HG03060 (cell line): ENCODE data around the gene PTPRN2.

Experiments
- ATAC-seq: cut with Tn5 transposase; IDR thresholded peaks from one replicate; pipeline ENCODE4 v1.9.1; 2021; ENCODE audit warnings: low read depth, moderate number of reproducible peaks; ENCODE audit not compliant: unreplicated experiment

Gene PTPRN2

DNA sequence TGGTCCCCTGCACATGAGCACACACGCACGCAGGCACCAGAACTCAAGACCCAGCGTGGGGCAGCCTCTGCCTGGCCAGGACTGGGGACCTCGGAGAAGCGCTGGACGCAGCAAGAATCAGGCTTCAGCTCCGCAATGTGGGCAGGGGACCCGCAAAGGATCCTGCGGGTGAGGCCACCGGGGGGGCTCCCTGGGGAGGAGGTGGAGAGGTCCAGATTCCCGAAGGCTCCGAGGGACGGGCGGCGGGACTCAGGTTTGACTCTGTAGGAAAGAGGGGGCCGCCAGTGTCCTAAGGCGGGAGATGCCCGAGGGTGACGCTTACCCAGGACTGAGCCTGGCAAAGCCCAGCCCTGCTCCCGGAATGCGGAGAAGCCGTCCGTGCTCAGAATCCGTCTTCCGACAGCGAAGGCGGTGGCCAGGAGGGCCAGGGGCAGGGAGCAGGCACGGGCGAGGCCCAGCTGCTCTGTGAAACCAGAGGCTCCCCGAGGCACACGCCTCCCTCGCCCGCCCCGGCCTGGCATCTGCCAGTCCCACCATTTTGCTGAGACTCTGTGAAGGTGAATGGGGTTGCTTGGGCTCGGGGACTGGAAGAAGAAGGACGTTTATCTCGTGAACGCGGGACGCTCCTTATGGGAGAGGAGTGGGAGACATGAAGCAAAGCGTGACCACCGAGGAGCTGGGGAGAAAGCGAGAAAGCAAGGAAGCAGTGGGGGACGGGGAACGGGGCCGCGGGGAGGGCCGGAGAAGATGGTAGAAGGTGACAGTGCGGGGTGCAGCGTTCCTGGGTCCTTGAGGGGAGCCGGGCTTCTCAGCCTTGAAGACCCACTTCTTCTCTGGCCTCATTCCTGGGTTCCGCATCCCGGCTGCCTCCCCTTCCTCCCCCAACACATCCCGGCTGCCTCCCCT lies 489.2 kb downstream of the PTPRN2 start:
- ATAC-seq = no peak

DNA sequence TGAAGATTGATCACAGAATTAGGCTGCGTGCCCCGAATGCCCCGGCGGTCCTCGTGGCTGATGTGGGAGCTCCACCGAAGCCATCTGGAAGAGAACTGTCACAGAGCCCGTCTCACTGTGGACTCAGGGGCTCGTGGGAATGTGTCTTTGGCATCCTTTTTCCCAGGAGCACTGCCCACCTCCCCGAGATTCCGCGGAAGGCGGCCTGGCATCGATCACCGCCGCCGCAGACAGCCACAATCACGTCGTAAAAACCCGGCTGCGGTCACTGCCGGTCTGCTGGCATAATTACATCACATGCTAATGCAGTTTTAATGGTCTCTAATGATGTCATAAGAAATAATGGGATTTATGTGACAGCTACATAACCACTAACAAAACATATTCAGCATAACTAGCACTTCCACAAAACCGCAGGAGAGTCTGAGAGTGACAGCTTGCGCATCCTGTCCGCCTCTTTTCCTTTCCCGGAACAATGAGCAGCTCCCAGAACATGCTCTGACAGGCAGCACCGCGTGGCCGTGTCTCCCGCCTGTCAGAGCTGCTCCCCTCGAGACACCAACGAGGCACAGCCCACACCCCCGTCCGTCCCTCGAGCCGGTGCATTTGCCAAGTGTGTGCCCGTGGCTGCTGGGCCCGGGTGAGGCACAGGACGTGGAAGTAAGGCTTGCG lies 490.0 kb downstream of the PTPRN2 start:
- no peak for ATAC-seq

DNA sequence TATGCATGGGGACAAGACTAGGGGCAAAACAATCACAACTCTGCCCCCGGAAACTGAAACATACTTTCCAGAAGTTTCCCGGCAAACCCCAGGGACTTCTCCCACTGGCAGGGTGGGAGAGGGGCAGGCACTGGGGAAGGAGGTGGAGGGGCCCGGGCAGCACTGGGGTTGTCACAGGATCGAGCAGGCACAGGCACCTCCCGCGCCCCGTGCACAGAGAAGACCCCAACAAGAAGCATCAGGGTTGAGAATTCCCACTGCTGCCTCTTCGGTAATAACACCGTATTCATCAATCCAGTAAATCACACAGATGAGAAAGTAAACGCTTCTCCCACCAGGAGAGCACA lies 490.5 kb downstream of the PTPRN2 start:
- ATAC-seq = no peak

DNA sequence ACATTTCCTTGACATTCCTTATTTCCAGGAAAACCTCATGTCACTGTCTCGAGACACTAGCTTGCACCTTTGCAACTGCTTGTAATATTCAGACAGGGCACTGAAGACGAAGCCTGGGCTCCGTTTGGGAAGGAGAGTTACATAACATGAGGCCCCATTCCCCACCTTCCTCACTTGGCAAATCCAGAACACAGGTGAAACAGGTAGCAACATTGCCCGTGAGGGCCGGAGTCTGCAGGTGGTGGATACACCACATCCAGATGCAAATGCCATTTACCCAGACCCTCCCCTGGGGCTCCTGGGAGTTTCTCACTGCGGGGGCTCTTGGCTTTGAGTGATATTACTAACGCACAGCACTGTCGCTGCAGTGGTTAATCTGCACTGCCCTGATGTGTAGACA lies 491.0 kb downstream of the PTPRN2 start:
- ATAC-seq = no peak

GRCh38 chr7:158094671-158095226 lies 492.9 kb downstream of the PTPRN2 start:
- ATAC-seq = no peak

DNA sequence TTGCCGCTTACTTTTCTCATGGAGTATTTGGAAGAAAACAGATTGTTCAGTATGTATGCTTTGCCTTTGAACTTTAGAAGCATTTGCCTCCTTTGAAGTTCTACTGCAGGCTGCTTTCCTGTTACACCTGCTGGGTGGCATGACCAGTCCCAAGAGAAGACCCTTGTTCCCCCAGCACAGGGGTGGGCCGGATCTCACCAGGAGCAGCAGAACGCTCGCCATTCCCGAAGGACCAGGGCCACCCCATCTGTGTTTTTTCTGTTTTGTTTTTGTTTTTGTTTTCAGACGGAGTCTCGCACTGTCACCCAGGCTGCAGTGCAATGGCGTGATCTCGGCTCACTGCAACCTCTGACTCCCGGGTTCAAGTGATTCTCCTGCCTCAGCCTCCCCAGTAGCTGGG lies 493.6 kb downstream of the PTPRN2 start:
- no peak for ATAC-seq

GRCh38 chr7:158093156-158093796 lies 494.3 kb downstream of the PTPRN2 start:
- ATAC-seq = no peak

DNA sequence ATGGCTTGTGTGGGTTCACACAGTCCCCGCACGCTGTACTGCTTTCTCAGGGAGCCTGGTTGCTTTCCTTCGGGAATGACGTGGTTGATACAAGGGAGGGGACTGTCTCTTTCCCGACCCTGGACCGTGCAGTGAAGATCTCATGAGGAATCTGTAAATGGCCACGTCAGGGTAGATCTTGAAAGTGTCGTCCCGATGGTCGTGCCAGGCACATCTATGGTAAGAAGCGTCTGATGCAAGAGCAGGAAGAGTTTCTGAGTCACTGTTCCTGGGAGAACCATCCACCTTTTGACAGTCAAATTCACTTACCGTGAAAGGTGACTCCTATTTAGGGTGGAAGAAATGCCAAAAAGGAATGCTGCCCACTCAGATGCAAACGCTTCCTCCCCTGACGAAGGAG lies 500.4 kb downstream of the PTPRN2 start:
- no peak for ATAC-seq

DNA sequence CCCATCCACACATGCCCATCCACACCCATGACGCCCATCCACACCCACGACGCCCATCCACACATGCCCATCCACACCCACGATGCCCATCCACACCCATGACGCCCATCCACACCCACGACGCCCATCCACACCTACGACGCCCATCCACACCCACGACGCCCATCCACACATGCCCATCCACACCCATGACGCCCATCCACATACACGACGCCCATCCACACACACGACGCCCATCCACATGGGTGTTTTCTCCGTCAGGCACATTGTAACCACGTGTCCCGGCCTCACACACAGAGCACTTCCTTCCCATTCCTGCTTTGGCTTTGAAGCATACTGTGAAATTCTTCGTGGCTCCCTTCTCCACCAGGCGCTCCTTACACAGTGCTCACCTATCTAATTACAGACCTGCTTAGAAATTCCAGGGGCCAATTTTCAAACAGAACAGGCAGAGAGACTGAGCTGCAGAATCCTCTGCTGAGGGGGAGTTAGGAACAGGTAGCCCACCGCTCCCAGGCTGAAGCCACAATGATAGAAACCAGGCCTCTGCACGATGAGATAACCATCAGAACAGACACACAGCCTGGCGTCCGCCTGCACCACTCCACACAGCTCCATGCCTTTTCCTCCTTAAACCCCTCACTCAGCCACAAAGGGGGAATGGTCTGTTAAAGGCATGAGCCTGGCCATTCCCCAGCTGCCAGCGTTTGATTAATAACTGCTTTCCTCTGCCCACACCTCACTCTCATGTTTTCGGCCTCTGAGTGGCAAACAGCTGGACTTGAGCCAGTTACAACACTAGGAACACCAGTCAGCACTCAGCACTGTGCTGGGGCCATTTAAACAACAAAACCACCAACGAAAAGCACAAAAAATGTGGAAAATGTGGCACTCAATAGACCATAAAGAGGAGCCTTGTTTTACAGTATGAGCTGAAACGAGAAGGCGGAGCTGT lies 501.6 kb downstream of the PTPRN2 start:
- no peak for ATAC-seq

DNA sequence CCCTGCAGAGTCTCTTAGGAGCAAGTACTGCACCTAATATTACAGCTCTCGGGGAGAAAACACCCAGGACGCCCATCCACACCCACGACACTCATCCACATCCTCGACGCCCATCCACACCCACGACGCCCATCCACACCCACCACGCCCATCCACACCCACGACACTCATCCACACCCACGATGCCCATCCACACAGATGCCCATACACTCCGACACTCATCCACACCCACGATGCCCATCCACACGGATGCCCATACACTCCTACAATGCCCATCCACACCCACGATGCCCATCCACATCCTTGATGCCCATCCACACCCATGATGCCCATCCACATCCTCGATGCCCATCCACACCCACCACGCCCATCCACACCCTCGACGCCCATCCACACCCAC lies 503.1 kb downstream of the PTPRN2 start:
- ATAC-seq = no peak

DNA sequence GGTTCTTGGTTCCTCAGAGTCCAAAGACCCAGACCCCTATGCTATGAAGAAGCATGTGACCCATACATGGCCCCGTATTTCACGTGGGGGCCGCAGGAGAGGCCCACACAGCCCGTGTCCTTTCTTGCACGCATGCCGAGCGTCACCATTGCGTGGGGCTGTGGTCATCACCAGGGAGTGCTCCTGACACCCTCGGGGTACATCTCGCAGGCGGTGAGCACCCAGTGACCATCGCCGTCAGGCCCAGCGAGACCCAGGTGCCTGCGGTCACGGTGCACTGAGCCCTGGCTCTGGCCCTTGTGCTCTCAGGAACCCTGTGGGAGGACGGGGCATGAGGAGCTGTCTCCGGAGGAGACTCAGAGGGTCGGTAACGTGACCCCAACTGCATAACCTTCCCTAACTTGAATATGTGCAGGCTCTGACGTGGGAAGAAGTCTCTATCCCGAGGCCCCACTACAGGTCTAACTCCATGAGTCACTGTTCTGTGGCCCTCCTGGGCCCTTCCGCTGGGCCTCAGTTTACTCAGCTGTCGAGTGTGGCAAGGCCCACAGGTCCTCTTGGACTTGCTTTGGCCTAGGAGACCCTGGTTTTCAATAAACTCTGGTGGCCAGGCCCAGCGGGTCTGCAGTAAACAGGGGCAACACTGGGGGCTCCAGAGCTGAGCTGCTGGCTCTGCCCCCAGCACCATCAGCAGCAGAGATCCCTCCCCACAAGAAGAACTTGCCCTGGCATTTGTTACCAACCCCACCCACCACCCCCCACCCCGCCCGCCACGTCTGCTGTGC lies 503.9 kb downstream of the PTPRN2 start:
- no peak for ATAC-seq

- no peak for ATAC-seq
Observed at GRCh38 chr7:158082761-158083160, 504.9 kb downstream of the PTPRN2 start.

- no peak for ATAC-seq
Observed at GRCh38 chr7:158080899-158081445, 506.7 kb downstream of the PTPRN2 start.

- no peak for ATAC-seq
Observed at GRCh38 chr7:158077934-158078910, 509.4 kb downstream of the PTPRN2 start.

DNA sequence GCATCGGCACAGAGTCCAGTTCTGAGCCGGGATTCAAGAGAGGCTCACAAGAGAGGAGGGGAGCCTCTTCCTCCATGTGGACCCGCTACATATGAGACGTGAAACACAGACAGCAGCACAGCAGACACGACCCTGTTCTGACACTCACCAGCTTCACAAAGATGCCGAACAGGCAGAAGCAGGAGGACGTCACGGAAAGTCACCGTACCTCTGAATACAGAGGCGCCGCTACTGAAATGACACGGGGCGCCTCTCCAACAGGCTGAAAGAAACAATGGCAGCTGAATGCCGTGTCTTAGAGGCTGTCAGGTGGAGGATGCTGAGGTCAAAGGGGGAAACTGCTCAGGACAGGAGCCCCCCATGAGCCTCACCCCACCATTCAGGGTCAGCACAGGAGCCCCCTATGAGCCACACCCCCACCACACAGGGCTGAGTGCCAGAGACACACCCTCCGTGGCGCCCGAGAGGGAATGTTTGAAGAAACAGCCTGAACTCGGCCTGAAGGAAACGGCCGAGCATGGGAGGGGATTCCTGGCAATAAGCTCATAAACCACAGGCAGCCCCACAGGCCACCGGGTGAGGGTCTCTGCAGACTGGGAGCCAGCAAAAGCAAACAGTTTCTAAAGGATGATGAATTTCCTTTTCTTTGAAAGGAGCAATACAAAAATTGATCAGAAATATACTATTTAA lies 510.3 kb downstream of the PTPRN2 start:
- ATAC-seq = no peak

DNA sequence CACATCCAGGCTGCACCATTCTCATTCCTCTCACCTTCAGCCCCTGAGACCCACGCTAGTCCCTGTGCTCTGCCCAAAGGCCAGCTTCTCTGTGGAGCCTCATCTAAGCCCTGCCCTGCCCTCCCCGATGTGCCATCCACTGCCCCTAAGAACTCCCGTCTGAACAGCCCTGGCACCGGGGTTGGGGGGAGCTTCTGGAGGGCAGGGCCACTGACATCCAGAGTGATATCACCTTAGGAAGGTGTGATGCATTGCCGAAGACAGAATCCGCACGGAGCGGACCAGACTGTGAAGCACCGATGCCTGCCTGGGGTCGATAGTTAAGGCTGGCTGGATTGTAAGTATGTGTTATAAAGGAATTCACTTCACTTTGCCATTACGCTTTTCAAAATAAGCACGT lies 511.0 kb downstream of the PTPRN2 start:
- no peak for ATAC-seq

DNA sequence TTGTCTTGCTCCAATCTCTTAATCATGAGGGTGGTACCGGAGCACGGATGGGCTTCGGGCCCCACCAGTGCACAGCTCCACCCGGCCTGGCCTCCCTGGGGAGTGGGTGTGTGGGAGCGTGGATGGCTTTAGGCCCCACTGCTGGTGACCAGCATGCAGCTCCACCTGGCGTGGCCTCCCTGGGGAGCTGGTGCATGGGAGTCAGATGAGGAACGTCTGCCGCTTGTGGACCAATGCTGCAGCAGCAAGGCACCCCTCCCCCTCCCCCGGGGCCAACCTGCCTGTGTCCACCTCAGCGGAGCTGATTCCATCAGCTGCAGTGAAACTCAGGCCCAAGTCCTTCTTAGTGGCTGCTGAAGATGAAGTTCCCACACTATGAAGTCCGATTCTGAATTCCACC lies 511.4 kb downstream of the PTPRN2 start:
- ATAC-seq = no peak
